HepG2 (cell line): ENCODE results near the gene CPSF4. TPM values are rescaled to one million over a fixed set of nuclear protein-coding genes. Genes with fewer than 3 reads are reported as not detected.
A peak's percentile ranks its signal among the peaks of the same experiment; 100 is the strongest.

Experiments used
- ATAC-seq: fragments of 200-7000 bp; cut with Tn5 transposase; 3 replicates; pipeline ENCODE4 v1.9.1; 2020; ENCODE audit warnings: mild to moderate bottlenecking, moderate library complexity
- BruUV-seq: library from RNA; stranded (reverse); fragments of 400-500 nt; replicated peaks from 2 replicates; lab custom pipeline; 2021; lab: Mats Ljungman, UMichigan
- CTCF ChIA-PET: fragments of 300-600 bp; formaldehyde crosslinking; extraction: SDS; loops from one replicate; lab custom pipeline; 2021; ENCODE audit warnings: low total read pairs, inconsistent platforms, low intra/inter-chr PET ratio; lab: Yijun Ruan, JAX
- POLR2A ChIA-PET: fragments of 350-600 bp; sonication (Branson Sonifier 250); formaldehyde crosslinking; loops from one replicate; lab custom pipeline; 2020; ENCODE audit warnings: antibody characterized with exemption, inconsistent platforms; lab: Yijun Ruan, JAX
- DNase-seq: peaks from one replicate; pipeline ENCODE4 v3.0.0-alpha.2; 2015; ENCODE audit warnings: low spot score
- FAIRE-seq: peaks from 3 replicates; lab custom pipeline; 2011; peaks lifted over from hg19 to GRCh38; lab: Jason Lieb, UNC
- H2AFZ ChIP-seq: one replicate; pipeline ENCODE4 v1.6.1; 2011; ENCODE audit warnings: low read length, inconsistent platforms
- H3K27ac ChIP-seq: fragments of 300-600 bp; 3 replicates; pipeline ENCODE4 v1.8.0; 2011; ENCODE audit warnings: mixed run types, mild to moderate bottlenecking, mixed read lengths, low read length, inconsistent platforms; ENCODE audit not compliant: insufficient read depth; ENCODE audit errors: extremely low read length
- H3K27me3 ChIP-seq, 2 experiments: fragments of 200-600 bp in 1 of 2; 2 replicates in 1 of 2; 3 replicates in 1 of 2; pipeline versions ENCODE4 v1.6.0 to v1.8.0; 2011; ENCODE audit warnings: low read length in 2 of 2, mild to moderate bottlenecking in 2 of 2, moderate library complexity in 2 of 2, inconsistent platforms in 1 of 2; ENCODE audit not compliant: insufficient read depth in 2 of 2, control insufficient read depth in 1 of 2
- H3K36me3 ChIP-seq, 2 experiments: fragments of 200-600 bp in 1 of 2; replicated peaks in 1 of 2; 2 replicates in 1 of 2; 3 replicates in 1 of 2; pipeline versions ENCODE4 v1.5.1 to v1.8.0; 2011; ENCODE audit warnings: low read length in 2 of 2, inconsistent platforms in 1 of 2; ENCODE audit not compliant: insufficient read depth in 2 of 2, control insufficient read depth in 1 of 2
- H3K4me1 ChIP-seq: 2 replicates; pipeline ENCODE4 v1.5.1; 2012; ENCODE audit warnings: low read length, inconsistent platforms; ENCODE audit not compliant: insufficient read depth
- H3K4me2 ChIP-seq: 2 replicates; pipeline ENCODE4 v1.6.0; 2011; ENCODE audit warnings: low read depth, low read length, inconsistent platforms
- H3K4me3 ChIP-seq, 3 experiments: fragments of 200-600 bp in 1 of 3; sonication (generic), shearing (Covaris generic) in 1 of 3; replicated peaks in 1 of 3; 2 replicates each; pipeline ENCODE4 v1.5.1; 2011 to 2016; ENCODE audit warnings: low read length in 3 of 3, inconsistent platforms in 2 of 3, low read depth in 2 of 3, mild to moderate bottlenecking in 2 of 3, control low read depth in 1 of 3, mixed read lengths in 1 of 3; ENCODE audit not compliant: insufficient read depth in 1 of 3
- H3K79me2 ChIP-seq: one replicate; pipeline ENCODE4 v1.6.1; 2011; ENCODE audit warnings: low read length, inconsistent platforms; ENCODE audit not compliant: insufficient read depth
- H3K9ac ChIP-seq: 2 replicates; pipeline ENCODE4 v1.6.0; 2011; ENCODE audit warnings: mild to moderate bottlenecking, low read depth, low read length, inconsistent platforms; ENCODE audit not compliant: insufficient read depth
- H3K9me3 ChIP-seq: 2 replicates; pipeline ENCODE4 v1.5.1; 2012; ENCODE audit warnings: mild to moderate bottlenecking, low read length
- H4K20me1 ChIP-seq: 2 replicates; pipeline ENCODE4 v1.6.0; 2011; ENCODE audit warnings: inconsistent platforms, mild to moderate bottlenecking, low read length, moderate library complexity; ENCODE audit not compliant: insufficient read depth
- AGO2 ChIP-seq: fragments of 200-400 bp; formaldehyde crosslinking; optimal IDR thresholded peaks from 2 replicates; pipeline ENCODE3; 2017; ENCODE audit warnings: mild to moderate bottlenecking, low read depth, low read length, moderate library complexity
- CREM ChIP-seq, 2 experiments: sonication (generic) in 1 of 2; formaldehyde crosslinking in 1 of 2; IDR thresholded peaks; 2 replicates each; pipeline versions ENCODE4 v1.4.0 to v1.6.1; 2016 to 2020; ENCODE audit warnings: antibody characterized with exemption in 1 of 2, mild to moderate bottlenecking in 1 of 2, missing genetic modification reagents in 1 of 2
- ELF3 ChIP-seq: IDR thresholded peaks from 2 replicates; pipeline ENCODE4 v1.6.1; 2016; ENCODE audit warnings: missing genetic modification reagents, missing compliant biosample characterization
- ISX ChIP-seq: sonication (generic); formaldehyde crosslinking; conservative IDR thresholded peaks from 2 replicates; pipeline ENCODE4 v1.5.0; 2020; ENCODE audit warnings: missing genetic modification reagents
- MATR3 ChIP-seq: sonication (generic); formaldehyde crosslinking; IDR thresholded peaks from 2 replicates; pipeline ENCODE4 v1.4.0; 2020; ENCODE audit warnings: missing genetic modification reagents
- PHF5A ChIP-seq: IDR thresholded peaks from one replicate; pipeline ENCODE4 v1.6.1; 2018; ENCODE audit warnings: low read depth, missing genetic modification reagents; ENCODE audit not compliant: unreplicated experiment
- POLR2A ChIP-seq, 2 experiments: IDR thresholded peaks; 2 replicates each; pipeline ENCODE4 v1.6.1; 2011; ENCODE audit warnings: low read depth in 2 of 2, low read length in 2 of 2, mild to moderate bottlenecking in 1 of 2, moderate library complexity in 1 of 2; ENCODE audit not compliant: insufficient read depth in 1 of 2
- POLR2G ChIP-seq: fragments of 200-400 bp; formaldehyde crosslinking; IDR thresholded peaks from 2 replicates; pipeline ENCODE4 v1.6.1; 2018; ENCODE audit warnings: mild to moderate bottlenecking, low read depth, low read length, moderate library complexity
- RBM22 ChIP-seq: fragments of 200-400 bp; formaldehyde crosslinking; optimal IDR thresholded peaks from 2 replicates; pipeline ENCODE3; 2017; ENCODE audit warnings: mild to moderate bottlenecking, low read length, moderate library complexity
- ZNF180 ChIP-seq: sonication (generic); formaldehyde crosslinking; IDR thresholded peaks from 2 replicates; pipeline ENCODE4 v1.4.0; 2020; ENCODE audit warnings: low read depth, missing genetic modification reagents, borderline replicate concordance
- ZNF790 ChIP-seq: sonication (generic); formaldehyde crosslinking; IDR thresholded peaks from 2 replicates; pipeline ENCODE4 v1.8.0; 2022; ENCODE audit warnings: missing genetic modification reagents, mild to moderate bottlenecking, borderline replicate concordance
- WGBS: methylation state at CpG from one replicate; pipeline ENCODE4 v1.1.6; 2017; ENCODE audit warnings: low lambda C conversion rate; 5-methylcytosine and 5-hydroxymethylcytosine counted together
- in situ Hi-C: cut with HindIII; loops from 2 replicates; pipeline ENCODE4 v1.10.0; 2017; ENCODE audit warnings: low pct_unique_long_range_greater_than_20kb; ENCODE audit not compliant: extremely low pct_ligation_motif_present
- intact Hi-C: fragments of 100-400 bp; cut with micrococcal nuclease; formaldehyde crosslinking; loops from one replicate; pipeline ENCODE4 v1.10.0; 2022; ENCODE audit not compliant: unreplicated experiment
- polyA plus RNA-seq, 8 experiments: library from polyadenylated mRNA; depleted of rRNA in 3 of 8; stranded (reverse) in 7 of 8; unstranded in 1 of 8; fragments of >200 nt; fragmentation: Illumina TruSeq in 4 of 8; extraction: Trizol in 4 of 8; gene quantifications; 2 replicates each; pipeline versions ENCODE4 v1.2.1 to v1.2.3, GENCODE V29; 2011 to 2016; ENCODE audit warnings: low read depth in 4 of 8, missing spikeins in 1 of 8, mixed read lengths in 1 of 8; ENCODE audit not compliant: insufficient read depth in 1 of 8
- total RNA-seq, 5 experiments: library from RNA; depleted of rRNA; stranded (reverse); fragments of >200 nt; fragmentation: Illumina TruSeq; extraction: Trizol; gene quantifications; 2 replicates each; pipeline ENCODE4 v1.2.3, GENCODE V29; 2016; ENCODE audit warnings: low read depth in 1 of 5

The CPSF4 gene
- total and polyA plus RNA-seq, 2 of the 13 experiments (the other 11 are each of a cell fraction or from before 2014, with no cell fraction given), result 34.1 to 49.6 TPM

GRCh38 chr7:99397297-99397983 is 41.3 kb upstream of the CPSF4 start:
- ATAC-seq (no peak; the same call in 2 of the 3 replicates), FAIRE-seq (no peak), DNase-seq (no peak)
- Histone ChIP-seq H3K4me1 (no peaks in the 10 kb centered on the region), H2AFZ (no peak overlapping the region), H3K9me3 (no peaks in the 10 kb centered on the region), H3K27me3 (no peaks in the 10 kb centered on the region), H3K36me3 (peaks cover 33 to 81% of the 10 kb centered on the region in 2 experiments; a peak in 4 of 5 replicates), H3K4me2 (no peak overlapping the region), H3K79me2 (no peaks in the 10 kb centered on the region), H3K9ac (no peak overlapping the region), H3K4me3 (no peak overlapping the region), H4K20me1 (no peaks in the 10 kb centered on the region), H3K27ac (no peak overlapping the region)
- intact Hi-C loops (no loop called here), in situ Hi-C loops (no loop called here)
- ChIA-PET CTCF (interaction anchor here (0.6 kb wide), 1 partner anchor 16 kb away, joined by 4 read pairs; no protein-coding TSS in a partner anchor), POLR2A (interaction anchor here (1.9 kb wide), 1 partner anchor 11 kb away, joined by 7 read pairs; the partner anchor contains the start of genes BUD31 and PDAP1)
- TF ChIP-seq CREM (IDR thresholded peaks at IDR 0.05), result no peak
- TF ChIP-seq CREM (CRISPR knock-in tag; IDR thresholded peaks at IDR 0.05), result no peak
- TF ChIP-seq AGO2, result peak; percentile 70
- TF ChIP-seq ZNF180, result no peak
- no peak for TF ChIP-seq PHF5A (CRISPR knock-in tag)
- TF ChIP-seq ELF3 (CRISPR knock-in tag), result no peak
- TF ChIP-seq POLR2A (IDR thresholded peaks at IDR 0.05; ENCODE audit: insufficient read depth in 1 of 2, low read depth in 2 of 2, low read length in 2 of 2), result peak; percentile 14 to 48; a peak in 1 of 4 replicates
- no peak for TF ChIP-seq ZNF790 (CRISPR knock-in tag)
- TF ChIP-seq RBM22, result peak; percentile 68
- TF ChIP-seq MATR3 (CRISPR knock-in tag), result no peak
- peak; percentile 38 for TF ChIP-seq POLR2G
- no peak for TF ChIP-seq ISX (CRISPR knock-in tag)
- 92% methylated on average over 15 of the region's 18 CpGs for WGBS
- no TSS peak for BruUV-seq
